HCT116 (cell line): ENCODE measurements around the gene ATXN1. TPM values are rescaled to one million over a fixed set of nuclear protein-coding genes. Genes with fewer than 3 reads are reported as not detected.

ENCODE experiments used
- ATAC-seq: fragments of 200-7000 bp; cut with Tn5 transposase; 2 replicates; pipeline ENCODE4 v1.9.1; 2020; ENCODE audit warnings: mild to moderate bottlenecking, moderate library complexity
- BruUV-seq: library from RNA; stranded (reverse); fragments of 400-500 nt; replicated peaks from 2 replicates; lab custom pipeline; 2021; lab: Mats Ljungman, UMichigan
- CTCF ChIA-PET: fragments of 300-600 bp; sonication (Branson Sonifier 250); formaldehyde crosslinking; loops from one replicate; lab custom pipeline; 2021; ENCODE audit warnings: antibody characterized with exemption; lab: Charles Lee
- POLR2A ChIA-PET: fragments of 300-600, 350-600 bp; sonication (Branson Sonifier 250); formaldehyde crosslinking; loops from one replicate; lab custom pipeline; 2021; ENCODE audit warnings: antibody characterized with exemption; lab: Charles Lee
- RAD21 ChIA-PET, 2 experiments: fragments of 300-600 bp; sonication (Branson Sonifier 250); formaldehyde crosslinking; loops; one replicate each; lab custom pipeline; 2023; ENCODE audit warnings: low total read pairs in 2 of 2; ENCODE audit not compliant: uncharacterized antibody in 2 of 2, unreplicated experiment in 2 of 2, low non-redundant PET in 1 of 2; lab: Charles Lee
- DNase-seq: peaks from one replicate; pipeline ENCODE4 v3.0.0-alpha.2; 2010; ENCODE audit warnings: low read depth, low spot score
- H2AFZ ChIP-seq: fragments of 200-600 bp; shearing (Covaris generic), sonication (generic); 2 replicates; pipeline ENCODE4 v1.6.1; 2017; ENCODE audit warnings: low read depth, mixed run types, mixed read lengths, antibody characterized with exemption, low read length; ENCODE audit not compliant: poor library complexity, severe bottlenecking
- H3K27ac ChIP-seq: 2 replicates; pipeline ENCODE4 v1.5.1; 2012; ENCODE audit warnings: low read depth, low read length
- H3K27me3 ChIP-seq: fragments of 200-600 bp; sonication (generic); 2 replicates; pipeline ENCODE4 v1.6.1; 2016; ENCODE audit warnings: mixed run types, low read length, mixed read lengths; ENCODE audit not compliant: insufficient read depth
- H3K36me3 ChIP-seq, 2 experiments: fragments of 200-500 bp in 1 of 2; fragments of 200-600 bp in 1 of 2; sonication (Bioruptor generic) in 1 of 2; sonication (generic) in 1 of 2; 2 replicates each; pipeline versions ENCODE4 v1.5.1 to v1.6.1; 2014 to 2016; ENCODE audit warnings: low read length in 2 of 2, inconsistent platforms in 1 of 2, mixed read lengths in 1 of 2, mixed run types in 1 of 2; ENCODE audit not compliant: insufficient read depth in 2 of 2, control insufficient read depth in 1 of 2
- H3K4me1 ChIP-seq, 2 experiments: fragments of 200-600 bp in 1 of 2; sonication (generic) in 1 of 2; 2 replicates each; pipeline versions ENCODE4 v1.5.1 to v1.6.1; 2012 to 2017; ENCODE audit warnings: low read length in 2 of 2, inconsistent platforms in 1 of 2, mild to moderate bottlenecking in 1 of 2, mixed read lengths in 1 of 2, mixed run types in 1 of 2, moderate library complexity in 1 of 2; ENCODE audit not compliant: insufficient read depth in 2 of 2, control insufficient read depth in 1 of 2
- H3K4me2 ChIP-seq: fragments of 200-600 bp; sonication (generic); 2 replicates; pipeline ENCODE4 v1.6.1; 2017; ENCODE audit warnings: mixed run types, low read length, mixed read lengths
- H3K4me3 ChIP-seq, 2 experiments: fragments of 200-600 bp in 1 of 2; sonication (generic) in 1 of 2; replicated peaks in 1 of 2; 2 replicates each; pipeline ENCODE4 v1.5.1; 2011 to 2016; ENCODE audit warnings: low read length in 2 of 2, control low read depth in 1 of 2, low read depth in 1 of 2, mild to moderate bottlenecking in 1 of 2, mixed read lengths in 1 of 2, mixed run types in 1 of 2
- H3K79me2 ChIP-seq: fragments of 200-600 bp; sonication (generic); 2 replicates; pipeline ENCODE4 v1.6.1; 2017; ENCODE audit warnings: mild to moderate bottlenecking, mixed run types, low read length, moderate library complexity, mixed read lengths; ENCODE audit not compliant: insufficient read depth
- H3K9ac ChIP-seq: fragments of 200-600 bp; sonication (generic); 2 replicates; pipeline ENCODE4 v1.6.1; 2016; ENCODE audit warnings: low read length, mixed read lengths
- H3K9me2 ChIP-seq: fragments of 200-600 bp; sonication (generic), shearing (Covaris generic); 2 replicates; pipeline ENCODE4 v1.6.1; 2017; ENCODE audit warnings: mixed run types, mild to moderate bottlenecking, moderate library complexity; ENCODE audit not compliant: insufficient read depth
- H3K9me3 ChIP-seq, 2 experiments: fragments of 200-500 bp in 1 of 2; fragments of 200-600 bp in 1 of 2; sonication (Bioruptor generic) in 1 of 2; sonication (generic) in 1 of 2; 2 replicates each; pipeline ENCODE4 v1.6.1; 2014 to 2017; ENCODE audit warnings: low read length in 2 of 2, mixed read lengths in 2 of 2, inconsistent platforms in 1 of 2, low read depth in 1 of 2, mild to moderate bottlenecking in 1 of 2, mixed run types in 1 of 2, moderate library complexity in 1 of 2; ENCODE audit not compliant: control insufficient read depth in 1 of 2, insufficient read depth in 1 of 2
- H4K20me1 ChIP-seq: fragments of 200-600 bp; sonication (generic), shearing (Covaris generic); 2 replicates; pipeline ENCODE4 v1.6.1; 2017; ENCODE audit warnings: mixed run types, mild to moderate bottlenecking, moderate library complexity; ENCODE audit not compliant: insufficient read depth
- CEBPB ChIP-seq: IDR thresholded peaks from 2 replicates; pipeline ENCODE4 v1.6.1; 2012; ENCODE audit warnings: low read depth
- CTCF ChIP-seq, 3 experiments: fragments of 200-600 bp in 1 of 3; sonication (generic) in 1 of 3; IDR thresholded peaks in 2 of 3; conservative IDR thresholded peaks in 1 of 3; 2 replicates each; pipeline ENCODE4 v1.5.1; 2012 to 2017; ENCODE audit warnings: low read depth in 2 of 3, low read length in 2 of 3, antibody characterized with exemption in 1 of 3, borderline replicate concordance in 1 of 3, control low read depth in 1 of 3, mild to moderate bottlenecking in 1 of 3, mixed read lengths in 1 of 3, mixed run types in 1 of 3, moderate library complexity in 1 of 3; ENCODE audit not compliant: insufficient read depth in 1 of 3
- EGR1 ChIP-seq: IDR thresholded peaks from 2 replicates; pipeline ENCODE4 v1.6.1; 2012; ENCODE audit warnings: low read depth
- ELF1 ChIP-seq: IDR thresholded peaks from 2 replicates; pipeline ENCODE4 v1.6.1; 2012; ENCODE audit warnings: low read depth, borderline replicate concordance
- EZH2phosphoT487 ChIP-seq: fragments of 200-600 bp; IDR thresholded peaks from 2 replicates; pipeline ENCODE4 v1.6.1; 2018; ENCODE audit warnings: antibody characterized with exemption, borderline replicate concordance
- JUND ChIP-seq: IDR thresholded peaks from 2 replicates; pipeline ENCODE4 v1.6.1; 2012
- MAX ChIP-seq: IDR thresholded peaks from 2 replicates; pipeline ENCODE4 v1.6.1; 2012
- POLR2AphosphoS5 ChIP-seq: IDR thresholded peaks from 2 replicates; pipeline ENCODE4 v1.6.1; 2011; ENCODE audit warnings: mild to moderate bottlenecking, low read depth, low read length, moderate library complexity
- RAD21 ChIP-seq: IDR thresholded peaks from 2 replicates; pipeline ENCODE4 v1.6.1; 2012; ENCODE audit warnings: low read depth, mild to moderate bottlenecking
- SIN3A ChIP-seq: IDR thresholded peaks from 2 replicates; pipeline ENCODE4 v1.6.1; 2012; ENCODE audit warnings: low read depth
- SRF ChIP-seq: IDR thresholded peaks from 2 replicates; pipeline ENCODE4 v1.6.1; 2012; ENCODE audit warnings: low read depth
- TCF7L2 ChIP-seq: IDR thresholded peaks from 2 replicates; pipeline ENCODE4 v1.7.0; 2011; ENCODE audit warnings: borderline replicate concordance, inconsistent platforms; ENCODE audit not compliant: insufficient read depth, insufficient read length; ENCODE audit errors: extremely low read depth
- YY1 ChIP-seq: IDR thresholded peaks from 2 replicates; pipeline ENCODE4 v1.6.1; 2011; ENCODE audit warnings: low read length, low read depth, moderate library complexity, mild to moderate bottlenecking; ENCODE audit not compliant: insufficient replicate concordance; ENCODE audit errors: extremely low read depth
- ZFX ChIP-seq: fragments of 450-650 bp; IDR thresholded peaks from 2 replicates; pipeline ENCODE4 v1.6.1; 2017
- ZNF274 ChIP-seq: fragments of 200-500 bp; sonication (Bioruptor generic); IDR thresholded peaks from 2 replicates; pipeline ENCODE4 v1.6.1; 2014; ENCODE audit warnings: mild to moderate bottlenecking, low read depth, low read length, inconsistent platforms
- intact Hi-C: fragments of 100-400 bp; cut with micrococcal nuclease; formaldehyde crosslinking; loops from 2 replicates; pipeline ENCODE4 v1.10.0; 2022
- total RNA-seq: library from RNA; stranded (reverse); gene quantifications from one replicate; pipeline ENCODE4 v1.2.1, GENCODE V29; 2021; ENCODE audit not compliant: unreplicated experiment
- TF ChIP-seq, protein P1 (sequence below): IDR thresholded peaks from 2 replicates; pipeline ENCODE4 v1.6.1; 2012; ENCODE audit warnings: low read depth

The ATXN1 gene
- total RNA-seq, 1 experiment from 2014 or later: 21.0 TPM

GRCh38 chr6:16349544-16349943, 411.7 kb downstream of the ATXN1 start:
- H3K36me3 ChIP-seq: no peaks in the 10 kb centered on the region
- peaks cover 20 to 21% of the 10 kb centered on the region in 2 experiments for H3K4me1 ChIP-seq
- CTCF ChIA-PET: no interaction called here
- DNase-seq (no peak), ATAC-seq (no peak)
- no peaks in the 10 kb centered on the region for H4K20me1 ChIP-seq
- H3K4me3 ChIP-seq: no peak overlapping the region
- H3K9ac ChIP-seq: no peak overlapping the region
- no peak overlapping the region for H2AFZ ChIP-seq
- no peaks in the 10 kb centered on the region for H3K79me2 ChIP-seq
- RAD21 ChIA-PET: no interaction called here
- H3K9me2 ChIP-seq: no peaks in the 10 kb centered on the region
- no TSS peak for BruUV-seq
- no peak overlapping the region for H3K27ac ChIP-seq
- intact Hi-C loops: no loop called here
- TF ChIP-seq SIN3A: no peak
- TF ChIP-seq EZH2phosphoT487: no peak
- no peak for TF ChIP-seq EGR1
- TF ChIP-seq ZFX: no peak
- no peak for TF ChIP-seq ELF1
- TF ChIP-seq RAD21: no peak
- TF ChIP-seq JUND: no peak
- no peak for TF ChIP-seq POLR2AphosphoS5
- TF ChIP-seq TCF7L2: no peak
- TF ChIP-seq ZNF274: no peak
- TF ChIP-seq SRF: no peak
- TF ChIP-seq, protein P1, sequence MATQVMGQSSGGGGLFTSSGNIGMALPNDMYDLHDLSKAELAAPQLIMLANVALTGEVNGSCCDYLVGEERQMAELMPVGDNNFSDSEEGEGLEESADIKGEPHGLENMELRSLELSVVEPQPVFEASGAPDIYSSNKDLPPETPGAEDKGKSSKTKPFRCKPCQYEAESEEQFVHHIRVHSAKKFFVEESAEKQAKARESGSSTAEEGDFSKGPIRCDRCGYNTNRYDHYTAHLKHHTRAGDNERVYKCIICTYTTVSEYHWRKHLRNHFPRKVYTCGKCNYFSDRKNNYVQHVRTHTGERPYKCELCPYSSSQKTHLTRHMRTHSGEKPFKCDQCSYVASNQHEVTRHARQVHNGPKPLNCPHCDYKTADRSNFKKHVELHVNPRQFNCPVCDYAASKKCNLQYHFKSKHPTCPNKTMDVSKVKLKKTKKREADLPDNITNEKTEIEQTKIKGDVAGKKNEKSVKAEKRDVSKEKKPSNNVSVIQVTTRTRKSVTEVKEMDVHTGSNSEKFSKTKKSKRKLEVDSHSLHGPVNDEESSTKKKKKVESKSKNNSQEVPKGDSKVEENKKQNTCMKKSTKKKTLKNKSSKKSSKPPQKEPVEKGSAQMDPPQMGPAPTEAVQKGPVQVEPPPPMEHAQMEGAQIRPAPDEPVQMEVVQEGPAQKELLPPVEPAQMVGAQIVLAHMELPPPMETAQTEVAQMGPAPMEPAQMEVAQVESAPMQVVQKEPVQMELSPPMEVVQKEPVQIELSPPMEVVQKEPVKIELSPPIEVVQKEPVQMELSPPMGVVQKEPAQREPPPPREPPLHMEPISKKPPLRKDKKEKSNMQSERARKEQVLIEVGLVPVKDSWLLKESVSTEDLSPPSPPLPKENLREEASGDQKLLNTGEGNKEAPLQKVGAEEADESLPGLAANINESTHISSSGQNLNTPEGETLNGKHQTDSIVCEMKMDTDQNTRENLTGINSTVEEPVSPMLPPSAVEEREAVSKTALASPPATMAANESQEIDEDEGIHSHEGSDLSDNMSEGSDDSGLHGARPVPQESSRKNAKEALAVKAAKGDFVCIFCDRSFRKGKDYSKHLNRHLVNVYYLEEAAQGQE: no peak
- TF ChIP-seq MAX: no peak
- TF ChIP-seq CEBPB: no peak
- TF ChIP-seq CTCF (IDR thresholded peaks at IDR 0.05 in 2 of 3, conservative IDR thresholded peaks at IDR 0.05 in 1 of 3; ENCODE audit: borderline replicate concordance in 1 of 3, insufficient read depth in 1 of 3, low read depth in 2 of 3, low read length in 2 of 3): no peak
- TF ChIP-seq YY1: no peak
- POLR2A ChIA-PET: interaction anchor here (0.5 kb wide), 1 partner anchor 1114 kb away, joined by 5 read pairs; no protein-coding TSS in a partner anchor
- H3K27me3 ChIP-seq: no peaks in the 10 kb centered on the region
- no peaks in the 10 kb centered on the region for H3K9me3 ChIP-seq
- H3K4me2 ChIP-seq: no peak overlapping the region
